GM19328 (cell line): Measurements from ENCODE around the gene C1QTNF6.

ENCODE experiments used
- ATAC-seq: cut with Tn5 transposase; IDR thresholded peaks from one replicate; pipeline ENCODE4 v1.9.1; 2021; ENCODE audit warnings: mild to moderate bottlenecking, moderate library complexity; ENCODE audit not compliant: unreplicated experiment

The C1QTNF6 gene

GRCh38 chr22:37193629-37194191, 5.7 kb upstream of the C1QTNF6 start:
- ATAC-seq, result no peak

GRCh38 chr22:37192741-37193140, 4.7 kb upstream of the C1QTNF6 start:
- ATAC-seq, result no peak

- ATAC-seq, result no peak
Measured at GRCh38 chr22:37192204-37192603, 4.2 kb upstream of the C1QTNF6 start.

GRCh38 chr22:37190262-37190780, 2.3 kb upstream of the C1QTNF6 start:
- ATAC-seq, result no peak

GRCh38 chr22:37188901-37189466, 937 bp upstream of the C1QTNF6 start:
- no peak for ATAC-seq

GRCh38 chr22:37187552-37187890, 526 bp downstream of the C1QTNF6 start:
- ATAC-seq, result no peak

- ATAC-seq, result no peak
Measured at GRCh38 chr22:37186997-37187522, 987 bp downstream of the C1QTNF6 start.

- no peak for ATAC-seq
Measured at GRCh38 chr22:37186228-37186996, 1.6 kb downstream of the C1QTNF6 start.

- ATAC-seq, result no peak
Measured at GRCh38 chr22:37185646-37186227, 2.3 kb downstream of the C1QTNF6 start.

GRCh38 chr22:37184816-37185541, 3.1 kb downstream of the C1QTNF6 start:
- ATAC-seq, result no peak

GRCh38 chr22:37184380-37184755, 3.7 kb downstream of the C1QTNF6 start:
- ATAC-seq, result no peak

- no peak for ATAC-seq
Measured at GRCh38 chr22:37183432-37184379, 4.3 kb downstream of the C1QTNF6 start.

- ATAC-seq, result no peak
Measured at GRCh38 chr22:37182949-37183245, 5.2 kb downstream of the C1QTNF6 start.

- no peak for ATAC-seq
Measured at GRCh38 chr22:37182101-37182948, 5.7 kb downstream of the C1QTNF6 start.

GRCh38 chr22:37181681-37182080, 6.4 kb downstream of the C1QTNF6 start:
- no peak for ATAC-seq

GRCh38 chr22:37180531-37181231, 7.4 kb downstream of the C1QTNF6 start:
- no peak for ATAC-seq

GRCh38 chr22:37179622-37180420, 8.2 kb downstream of the C1QTNF6 start:
- ATAC-seq, result no peak

- no peak for ATAC-seq
Measured at GRCh38 chr22:37179126-37179470, 8.9 kb downstream of the C1QTNF6 start.
